ENCODE results near the gene TRAPPC2L. TPM values are rescaled to one million over a fixed set of nuclear protein-coding genes. Genes with fewer than 3 reads are reported as not detected.

The TRAPPC2L gene
- total RNA-seq, 2 donors from 2014 or later: 110 TPM

DNA sequence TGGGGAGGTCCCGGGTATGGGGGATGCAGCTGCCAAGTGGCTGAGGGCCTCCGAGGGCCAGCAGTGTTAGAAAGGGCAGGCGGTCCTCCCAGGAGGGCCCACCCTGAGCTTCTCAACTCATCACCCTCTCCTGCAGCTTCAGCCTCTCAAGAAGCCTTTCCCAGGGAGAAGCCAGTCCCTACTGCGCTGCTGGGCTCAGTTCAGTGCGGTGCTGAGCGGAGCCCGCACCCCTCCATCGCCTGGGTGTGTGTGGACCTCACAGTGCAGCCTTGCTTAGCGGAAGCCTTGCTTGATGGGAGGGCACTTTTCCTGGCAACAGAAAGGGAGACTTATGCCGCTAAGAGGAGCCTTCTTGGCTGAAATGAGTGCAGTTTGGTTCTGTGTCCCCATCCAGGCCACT is 41.7 kb upstream of the TRAPPC2L start:
- no peak overlapping the region for H3K4me3 Mint-ChIP-seq
- Histone ChIP-seq H3K4me3 (ENCODE audit: low read length) (no peak overlapping the region), H3K9ac (ENCODE audit: extremely low read depth, low read length, poor library complexity, severe bottlenecking) (no peak overlapping the region), H3K27me3 (ENCODE audit: control insufficient read depth, insufficient read depth, low read length, poor library complexity, severe bottlenecking) (no peaks in the 10 kb centered on the region), H3K4me1 (ENCODE audit: control insufficient read depth, insufficient read depth, low read length) (peaks cover 7% of the 10 kb centered on the region), H3K9me3 (ENCODE audit: control insufficient read depth, low read length) (no peaks in the 10 kb centered on the region), H3K36me3 (ENCODE audit: control insufficient read depth, insufficient read depth, low read length) (peaks cover 2% of the 10 kb centered on the region), H3K27ac (ENCODE audit: low read depth, low read length) (no peak overlapping the region)
- peaks cover 1% of the 10 kb centered on the region for H3K36me3 Mint-ChIP-seq (ENCODE audit: low read depth)
- peaks cover 5% of the 10 kb centered on the region for H3K4me1 Mint-ChIP-seq
- H3K9me3 Mint-ChIP-seq: no peaks in the 10 kb centered on the region
- H3K27ac Mint-ChIP-seq: no peak overlapping the region
- WGBS, 2 experiments (ENCODE audit: insufficient coverage in 1 of 2, insufficient read length in 1 of 2): 97 to 100% methylated on average over 6 to 10 of the region's 10 CpGs
- DNase-seq: no peak
- TF ChIP-seq CTCF (conservative IDR thresholded peaks at IDR 0.05): no peak
- no peaks in the 10 kb centered on the region for H3K27me3 Mint-ChIP-seq (ENCODE audit: insufficient read depth)

DNA sequence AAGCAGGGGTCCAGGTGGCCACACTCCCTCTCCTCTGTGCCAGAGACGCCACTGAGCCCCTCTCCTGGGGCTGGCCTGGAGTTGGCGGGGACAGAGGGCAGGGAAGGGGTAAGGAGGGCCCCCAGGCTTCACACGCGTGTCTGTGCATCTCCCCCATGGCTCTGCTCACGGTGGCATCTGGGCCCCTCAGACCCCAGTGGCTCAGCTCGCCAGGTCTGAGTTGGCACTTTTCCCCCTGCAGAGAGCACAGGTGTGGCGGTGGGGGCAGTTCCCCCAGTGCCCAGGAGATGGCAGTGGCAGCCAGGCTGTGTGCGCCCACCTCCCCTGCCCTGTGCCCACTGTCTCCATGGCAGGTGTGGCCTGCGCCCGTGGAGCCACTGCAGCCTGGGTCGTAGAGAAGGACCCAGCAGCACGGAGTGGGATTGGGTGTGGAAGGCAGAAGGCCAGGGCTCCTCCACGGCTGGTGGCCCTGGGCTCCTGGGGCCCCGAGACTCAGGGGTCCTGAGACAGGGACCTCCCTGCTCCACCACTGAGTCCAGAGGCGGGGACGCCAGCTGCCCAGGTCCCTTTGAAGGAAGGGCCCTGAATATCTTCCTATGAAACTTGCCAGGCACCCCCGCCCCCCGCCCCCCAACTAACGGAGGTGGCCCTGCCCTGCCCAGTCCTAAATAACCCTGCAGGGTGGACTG is 40.9 kb upstream of the TRAPPC2L start:
- H3K36me3 ChIP-seq (ENCODE audit: control insufficient read depth, insufficient read depth, low read length): no peaks in the 10 kb centered on the region
- H3K9ac ChIP-seq (ENCODE audit: extremely low read depth, low read length, poor library complexity, severe bottlenecking): no peak overlapping the region
- H3K4me3 ChIP-seq (ENCODE audit: low read length): no peak overlapping the region
- H3K4me1 Mint-ChIP-seq: peaks cover 5% of the 10 kb centered on the region
- H3K4me1 ChIP-seq (ENCODE audit: control insufficient read depth, insufficient read depth, low read length): no peaks in the 10 kb centered on the region
- WGBS, 2 experiments (ENCODE audit: insufficient coverage in 1 of 2, insufficient read length in 1 of 2): 69 to 86% methylated on average over 6 to 19 of the region's 19 CpGs
- peak; percentile 87 for TF ChIP-seq CTCF (conservative IDR thresholded peaks at IDR 0.05)
- H3K27ac Mint-ChIP-seq: no peak overlapping the region
- H3K27me3 ChIP-seq (ENCODE audit: control insufficient read depth, insufficient read depth, low read length, poor library complexity, severe bottlenecking): no peaks in the 10 kb centered on the region
- H3K9me3 ChIP-seq (ENCODE audit: control insufficient read depth, low read length): no peaks in the 10 kb centered on the region
- no peaks in the 10 kb centered on the region for H3K27me3 Mint-ChIP-seq (ENCODE audit: insufficient read depth)
- DNase-seq: peak; percentile 91
- H3K4me3 Mint-ChIP-seq: no peak overlapping the region
- H3K36me3 Mint-ChIP-seq (ENCODE audit: low read depth): no peaks in the 10 kb centered on the region
- H3K27ac ChIP-seq (ENCODE audit: low read depth, low read length): no peak overlapping the region
- H3K9me3 Mint-ChIP-seq: no peaks in the 10 kb centered on the region

DNA sequence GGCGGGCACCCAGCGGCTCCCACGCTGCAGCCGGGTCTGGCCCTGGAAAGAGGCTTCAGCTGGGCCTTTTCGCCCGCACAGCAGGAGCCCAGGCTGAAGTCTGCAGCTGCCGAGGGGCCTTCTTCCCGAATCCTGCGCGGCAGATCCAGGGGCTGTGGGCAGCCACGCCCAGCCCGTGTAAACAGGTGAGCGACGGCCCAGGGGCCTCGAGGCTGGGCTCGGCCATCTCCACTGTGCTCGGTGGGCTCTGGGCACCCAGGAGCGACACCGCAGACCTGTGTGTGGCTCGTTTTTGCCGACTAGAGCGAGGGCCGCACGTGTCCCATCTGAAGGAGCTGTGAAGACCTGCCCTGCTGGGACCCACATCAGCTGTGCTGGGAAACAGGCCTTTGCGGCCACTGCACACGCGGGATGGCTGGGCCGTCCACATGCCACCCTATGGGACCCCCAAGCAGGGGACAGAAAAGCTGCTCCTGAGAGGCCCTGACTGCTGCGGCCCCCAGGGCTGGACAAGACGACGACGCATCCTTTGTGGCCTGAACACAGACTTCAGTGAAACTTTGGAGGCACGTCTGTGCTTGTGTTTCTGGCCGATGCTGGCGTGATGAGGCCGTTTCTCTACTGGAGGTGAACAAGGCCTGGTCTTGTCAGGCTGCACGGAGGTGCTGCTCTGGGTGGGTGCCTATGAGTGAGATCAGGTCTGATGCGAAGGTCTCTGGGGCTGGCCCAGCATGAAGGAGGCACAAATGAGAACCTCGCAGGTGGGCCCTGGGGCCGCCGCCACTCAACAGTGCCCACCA is 40.0 kb upstream of the TRAPPC2L start:
- Mint-ChIP-seq H3K27me3 (ENCODE audit: insufficient read depth) (no peaks in the 10 kb centered on the region), H3K4me3 (no peak overlapping the region), H3K36me3 (ENCODE audit: low read depth) (no peaks in the 10 kb centered on the region), H3K27ac (no peak overlapping the region), H3K9me3 (no peaks in the 10 kb centered on the region), H3K4me1 (peaks cover 5% of the 10 kb centered on the region)
- no peaks in the 10 kb centered on the region for H3K36me3 ChIP-seq (ENCODE audit: control insufficient read depth, insufficient read depth, low read length)
- H3K4me3 ChIP-seq (ENCODE audit: low read length): no peak overlapping the region
- 92 to 97% methylated on average over 26 to 41 of the region's 41 CpGs for WGBS, 2 experiments (ENCODE audit: insufficient coverage in 1 of 2, insufficient read length in 1 of 2)
- no peak overlapping the region for H3K27ac ChIP-seq (ENCODE audit: low read depth, low read length)
- no peaks in the 10 kb centered on the region for H3K9me3 ChIP-seq (ENCODE audit: control insufficient read depth, low read length)
- no peak for DNase-seq
- no peak for TF ChIP-seq CTCF (conservative IDR thresholded peaks at IDR 0.05)
- H3K9ac ChIP-seq (ENCODE audit: extremely low read depth, low read length, poor library complexity, severe bottlenecking): no peak overlapping the region
- H3K27me3 ChIP-seq (ENCODE audit: control insufficient read depth, insufficient read depth, low read length, poor library complexity, severe bottlenecking): no peaks in the 10 kb centered on the region
- no peaks in the 10 kb centered on the region for H3K4me1 ChIP-seq (ENCODE audit: control insufficient read depth, insufficient read depth, low read length)
